ENCODE data around the gene LMNB1. TPM values are rescaled to one million over a fixed set of nuclear protein-coding genes. Genes with fewer than 3 reads are reported as not detected.

Gene LMNB1
- total RNA-seq, 1 donor from 2014 or later, result 3.9 TPM

DNA sequence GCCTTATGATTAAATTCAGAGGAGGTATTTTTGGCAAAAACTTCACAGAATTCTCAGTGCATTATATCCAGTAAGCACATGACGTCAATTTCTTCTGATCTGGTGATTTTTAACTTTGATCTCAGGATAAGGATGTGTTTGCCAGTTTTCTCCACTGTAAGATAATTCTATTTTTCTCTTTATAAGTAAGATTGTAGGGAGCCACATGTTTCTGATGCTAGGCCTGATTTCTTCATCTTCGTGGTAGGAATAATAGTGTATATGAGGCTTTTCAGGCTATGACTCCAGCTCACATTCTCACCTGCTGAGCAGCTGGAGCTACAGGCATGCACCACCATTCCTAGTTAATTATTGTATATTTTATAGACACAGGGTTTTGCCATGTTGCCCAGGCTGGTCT, 32.1 kb upstream of the LMNB1 start:
- FAIRE-seq (no peak), DNase-seq (ENCODE audit: low read depth) (no peak)
- H3K36me3 ChIP-seq (ENCODE audit: control insufficient read depth, insufficient read depth, low read length), result no peaks in the 10 kb centered on the region
- TF ChIP-seq CTCF (IDR thresholded peaks at IDR 0.05; ENCODE audit: insufficient read depth, low read length, severe bottlenecking), result no peak
- H3K27me3 ChIP-seq (ENCODE audit: control insufficient read depth, insufficient read depth, low read length), result no peaks in the 10 kb centered on the region
- no peak overlapping the region for H3K4me3 ChIP-seq (ENCODE audit: low read depth, low read length)

DNA sequence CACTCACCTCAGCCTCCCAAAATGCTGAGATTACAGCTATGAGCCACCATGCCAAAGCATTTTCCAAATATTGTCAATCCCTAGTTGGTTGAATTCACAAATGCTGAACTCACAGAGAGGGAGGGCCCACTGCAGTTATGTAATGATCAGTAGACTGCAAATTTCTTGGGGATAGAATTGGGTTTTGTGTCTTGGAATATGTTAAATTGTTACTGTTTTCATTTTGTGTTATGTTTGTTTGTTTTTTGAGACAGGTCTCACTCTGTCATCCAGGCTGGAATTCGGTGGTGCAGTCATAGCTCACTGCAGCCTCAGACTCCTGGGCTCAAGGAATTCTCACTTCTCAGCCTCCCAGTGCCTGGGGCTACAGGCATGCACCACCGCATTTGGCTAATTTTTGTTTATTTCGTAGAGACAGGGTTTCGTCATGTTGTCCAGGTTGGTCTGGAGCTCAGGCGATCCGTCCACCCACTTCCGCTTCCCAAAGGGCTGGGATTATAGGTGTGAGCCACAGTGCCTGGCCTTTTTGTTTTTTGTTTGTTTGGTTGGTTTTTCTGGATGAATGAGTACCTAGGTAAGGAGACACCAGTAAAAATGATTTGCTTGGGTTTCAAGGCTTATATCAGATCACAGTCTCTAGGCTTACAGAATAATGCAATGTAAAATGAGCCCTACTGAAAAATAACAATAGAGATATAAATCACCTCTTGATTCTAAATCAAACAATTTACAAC, 31.5 kb upstream of the LMNB1 start:
- no peak for TF ChIP-seq CTCF (IDR thresholded peaks at IDR 0.05; ENCODE audit: insufficient read depth, low read length, severe bottlenecking)
- Histone ChIP-seq H3K36me3 (ENCODE audit: control insufficient read depth, insufficient read depth, low read length) (no peaks in the 10 kb centered on the region), H3K27me3 (ENCODE audit: control insufficient read depth, insufficient read depth, low read length) (no peaks in the 10 kb centered on the region), H3K4me3 (ENCODE audit: low read depth, low read length) (no peak overlapping the region)
- DNase-seq (ENCODE audit: low read depth) (peak; percentile 14), FAIRE-seq (no peak)

DNA sequence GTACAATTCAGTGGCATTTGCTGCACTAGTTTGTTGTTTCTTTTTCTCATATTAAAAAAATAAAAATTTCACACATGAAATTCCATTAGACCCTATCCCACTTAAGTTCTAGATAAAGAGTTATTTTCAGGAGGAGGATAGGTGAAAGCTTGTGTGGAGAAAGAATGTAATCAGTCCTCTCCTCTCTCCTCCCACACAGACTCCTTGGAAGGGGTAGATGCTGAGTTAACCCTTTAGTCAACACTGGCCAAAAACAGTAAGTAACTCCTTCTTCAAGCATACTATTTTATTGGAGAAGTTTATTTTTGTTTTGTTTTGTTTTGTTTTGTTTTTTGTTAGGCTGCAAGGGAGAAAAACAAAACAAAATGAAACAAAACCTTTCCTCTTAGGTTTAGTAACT, 30.6 kb upstream of the LMNB1 start:
- Histone ChIP-seq H3K4me3 (ENCODE audit: low read depth, low read length) (no peak overlapping the region), H3K27me3 (ENCODE audit: control insufficient read depth, insufficient read depth, low read length) (no peaks in the 10 kb centered on the region), H3K36me3 (ENCODE audit: control insufficient read depth, insufficient read depth, low read length) (no peaks in the 10 kb centered on the region)
- DNase-seq (ENCODE audit: low read depth) (no peak), FAIRE-seq (no peak)
- TF ChIP-seq CTCF (IDR thresholded peaks at IDR 0.05; ENCODE audit: insufficient read depth, low read length, severe bottlenecking), result no peak

GRCh38 chr5:126752081-126752785, 24.7 kb upstream of the LMNB1 start:
- no peak for DNase-seq (ENCODE audit: low read depth)
- TF ChIP-seq CTCF (IDR thresholded peaks at IDR 0.05; ENCODE audit: insufficient read depth, low read length, severe bottlenecking), result no peak
- Histone ChIP-seq H3K27me3 (ENCODE audit: control insufficient read depth, insufficient read depth, low read length) (no peaks in the 10 kb centered on the region), H3K4me3 (ENCODE audit: low read depth, low read length) (no peak overlapping the region), H3K36me3 (ENCODE audit: control insufficient read depth, insufficient read depth, low read length) (no peaks in the 10 kb centered on the region)
- no peak for FAIRE-seq

GRCh38 chr5:126753227-126753626, 23.7 kb upstream of the LMNB1 start:
- Histone ChIP-seq H3K4me3 (ENCODE audit: low read depth, low read length) (no peak overlapping the region), H3K27me3 (ENCODE audit: control insufficient read depth, insufficient read depth, low read length) (no peaks in the 10 kb centered on the region), H3K36me3 (ENCODE audit: control insufficient read depth, insufficient read depth, low read length) (no peaks in the 10 kb centered on the region)
- no peak for TF ChIP-seq CTCF (IDR thresholded peaks at IDR 0.05; ENCODE audit: insufficient read depth, low read length, severe bottlenecking)
- no peak for DNase-seq (ENCODE audit: low read depth)
- FAIRE-seq, result no peak

Data from bronchial epithelial cell (primary cell).